Measurements from ENCODE around the gene RBP3.

DNA sequence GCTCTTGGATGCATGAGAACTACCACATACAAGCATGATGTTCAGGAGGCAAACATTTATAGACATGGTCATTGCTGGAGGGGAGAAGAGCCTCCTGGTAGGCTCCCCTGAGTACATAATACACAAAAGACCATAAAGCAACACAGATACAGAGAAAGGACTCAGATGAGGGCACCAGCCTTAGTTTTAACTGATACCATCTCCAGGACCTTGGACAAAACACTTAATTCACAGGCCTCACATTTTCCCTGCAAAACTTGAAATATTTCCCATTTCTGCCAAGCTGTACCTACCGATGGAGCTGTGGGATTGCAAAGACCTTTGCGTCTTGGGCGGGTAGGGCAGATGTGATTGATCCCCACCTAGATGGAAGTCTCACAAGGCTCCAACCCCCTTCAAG is 52.6 kb downstream of the RBP3 start:
- TF ChIP-seq, protein P1, sequence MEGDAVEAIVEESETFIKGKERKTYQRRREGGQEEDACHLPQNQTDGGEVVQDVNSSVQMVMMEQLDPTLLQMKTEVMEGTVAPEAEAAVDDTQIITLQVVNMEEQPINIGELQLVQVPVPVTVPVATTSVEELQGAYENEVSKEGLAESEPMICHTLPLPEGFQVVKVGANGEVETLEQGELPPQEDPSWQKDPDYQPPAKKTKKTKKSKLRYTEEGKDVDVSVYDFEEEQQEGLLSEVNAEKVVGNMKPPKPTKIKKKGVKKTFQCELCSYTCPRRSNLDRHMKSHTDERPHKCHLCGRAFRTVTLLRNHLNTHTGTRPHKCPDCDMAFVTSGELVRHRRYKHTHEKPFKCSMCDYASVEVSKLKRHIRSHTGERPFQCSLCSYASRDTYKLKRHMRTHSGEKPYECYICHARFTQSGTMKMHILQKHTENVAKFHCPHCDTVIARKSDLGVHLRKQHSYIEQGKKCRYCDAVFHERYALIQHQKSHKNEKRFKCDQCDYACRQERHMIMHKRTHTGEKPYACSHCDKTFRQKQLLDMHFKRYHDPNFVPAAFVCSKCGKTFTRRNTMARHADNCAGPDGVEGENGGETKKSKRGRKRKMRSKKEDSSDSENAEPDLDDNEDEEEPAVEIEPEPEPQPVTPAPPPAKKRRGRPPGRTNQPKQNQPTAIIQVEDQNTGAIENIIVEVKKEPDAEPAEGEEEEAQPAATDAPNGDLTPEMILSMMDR (IDR thresholded peaks at IDR 0.05; ENCODE audit: insufficient read depth, low read length): no peak
- TF ChIP-seq POLR2AphosphoS5 (IDR thresholded peaks at IDR 0.05; ENCODE audit: low read depth) (no peak), GABPA (IDR thresholded peaks at IDR 0.05; ENCODE audit: low read depth) (no peak)
